Neural progenitor cell (in vitro differentiated cells): ENCODE data around the gene ADGRG7.

Experiments
- CTCF ChIP-seq: fragments of 200-600 bp; sonication (generic); IDR thresholded peaks from 2 replicates; pipeline ENCODE4 v1.5.1; 2017; ENCODE audit warnings: antibody characterized with exemption, mild to moderate bottlenecking
- EZH2 ChIP-seq: fragments of 200-600 bp; sonication (generic); IDR thresholded peaks from 2 replicates; pipeline ENCODE4 v1.6.1; 2017; ENCODE audit warnings: antibody characterized with exemption, mild to moderate bottlenecking, moderate library complexity
- EZH2phosphoT487 ChIP-seq: fragments of 200-600 bp; sonication (generic); IDR thresholded peaks from 2 replicates; pipeline ENCODE4 v1.6.1; 2017; ENCODE audit warnings: antibody characterized with exemption

DNA sequence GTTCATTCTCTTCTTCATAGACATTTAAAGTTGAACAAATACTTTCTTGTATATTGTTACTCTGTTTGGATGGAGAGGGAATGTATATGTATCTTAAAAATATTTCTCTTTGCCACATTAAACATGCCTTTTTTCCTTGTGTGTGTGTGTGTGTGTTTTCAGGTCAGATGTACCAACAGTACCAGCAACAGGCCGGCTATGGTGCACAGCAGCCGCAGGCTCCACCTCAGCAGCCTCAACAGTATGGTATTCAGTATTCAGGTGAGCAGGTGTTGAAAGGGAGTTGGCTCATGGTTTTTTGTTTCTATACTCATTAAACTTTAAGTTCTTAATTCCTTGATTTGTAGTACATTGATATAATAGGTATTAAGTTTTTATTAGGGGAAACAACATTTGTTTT, 135.3 kb downstream of the ADGRG7 start:
- no peak for TF ChIP-seq EZH2
- no peak for TF ChIP-seq CTCF
- TF ChIP-seq EZH2phosphoT487, result no peak
